ENCODE data around the gene IL18BP.

The IL18BP gene

GRCh38 chr11:71979602-71980001 lies 19.1 kb upstream of the IL18BP start:
- no peak for TF ChIP-seq CTCF (IDR thresholded peaks at IDR 0.05; ENCODE audit: borderline replicate concordance, control extremely low read depth, extremely low read depth, insufficient read depth, missing control alignments)
- DNase-seq (ENCODE audit: low spot score), result no peak
- in situ Hi-C loops (cut with MboI; ENCODE audit: low sequenced_read_pairs, unreplicated experiment), result no loop called here

- TF ChIP-seq CTCF (IDR thresholded peaks at IDR 0.05; ENCODE audit: borderline replicate concordance, control extremely low read depth, extremely low read depth, insufficient read depth, missing control alignments), result no peak
- in situ Hi-C loops (cut with MboI; ENCODE audit: low sequenced_read_pairs, unreplicated experiment), result no loop called here
- no peak for DNase-seq (ENCODE audit: low spot score)
Observed at GRCh38 chr11:71986131-71986530, 12.6 kb upstream of the IL18BP start.

GRCh38 chr11:71987521-71987920 lies 11.2 kb upstream of the IL18BP start:
- no peak for DNase-seq (ENCODE audit: low spot score)
- in situ Hi-C loops (cut with MboI; ENCODE audit: low sequenced_read_pairs, unreplicated experiment), result no loop called here
- TF ChIP-seq CTCF (IDR thresholded peaks at IDR 0.05; ENCODE audit: borderline replicate concordance, control extremely low read depth, extremely low read depth, insufficient read depth, missing control alignments), result no peak

DNA sequence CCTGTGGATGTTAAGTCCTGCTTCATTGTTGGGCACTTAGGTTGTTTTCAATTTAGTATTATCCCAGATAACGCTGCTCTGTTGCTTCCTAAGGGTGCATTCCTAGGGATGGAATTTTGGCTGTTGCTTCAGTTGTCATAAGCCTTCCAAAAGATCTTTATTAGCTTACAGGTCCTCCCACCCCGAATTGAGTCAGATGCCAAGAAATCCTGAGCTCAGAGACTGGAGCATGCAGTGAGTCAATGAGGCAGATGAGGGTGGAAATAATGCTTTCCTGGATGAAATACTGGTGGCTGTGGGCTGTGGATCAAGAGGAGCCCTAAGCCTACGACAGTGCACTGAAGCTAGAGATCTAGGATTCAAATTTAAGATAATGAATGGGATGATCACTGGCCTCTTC lies 10.7 kb upstream of the IL18BP start:
- in situ Hi-C loops (cut with MboI; ENCODE audit: low sequenced_read_pairs, unreplicated experiment), result no loop called here
- no peak for DNase-seq (ENCODE audit: low spot score)
- TF ChIP-seq CTCF (IDR thresholded peaks at IDR 0.05; ENCODE audit: borderline replicate concordance, control extremely low read depth, extremely low read depth, insufficient read depth, missing control alignments), result no peak

- in situ Hi-C loops (cut with MboI; ENCODE audit: low sequenced_read_pairs, unreplicated experiment), result no loop called here
- TF ChIP-seq CTCF (IDR thresholded peaks at IDR 0.05; ENCODE audit: borderline replicate concordance, control extremely low read depth, extremely low read depth, insufficient read depth, missing control alignments), result no peak
- no peak for DNase-seq (ENCODE audit: low spot score)
Observed at GRCh38 chr11:71990701-71991100, 8.0 kb upstream of the IL18BP start.

- TF ChIP-seq CTCF (IDR thresholded peaks at IDR 0.05; ENCODE audit: borderline replicate concordance, control extremely low read depth, extremely low read depth, insufficient read depth, missing control alignments), result no peak
- DNase-seq (ENCODE audit: low spot score), result peak; percentile 52
- in situ Hi-C loops (cut with MboI; ENCODE audit: low sequenced_read_pairs, unreplicated experiment), result no loop called here
Observed at GRCh38 chr11:71991494-71991893, 7.2 kb upstream of the IL18BP start.

All from GM13976 (cell line).